T-cell (primary cell): ENCODE measurements around the gene ZNF780A. TPM values are rescaled to one million over a fixed set of nuclear protein-coding genes. Genes with fewer than 3 reads are reported as not detected.
A peak's percentile ranks its signal among the peaks of the same experiment; 100 is the strongest.

Source experiments
- ATAC-seq, 4 experiments: fragments of 200-7000 bp in 3 of 4; fragments of 150-1000 bp in 1 of 4; cut with Tn5 transposase; replicated peaks in 1 of 4; 1 replicate in 3 of 4; 2 replicates in 1 of 4; pipeline ENCODE4 v1.10.0; 2021; ENCODE audit warnings: moderate library complexity in 3 of 4, mild to moderate bottlenecking in 2 of 4, moderate number of reproducible peaks in 1 of 4
- CTCF ChIA-PET, 2 donors: fragments of 300-600 bp; sonication (Branson Sonifier 250); formaldehyde crosslinking; loops; one replicate each; lab custom pipeline; 2022; ENCODE audit warnings: antibody characterized with exemption in 2 of 2; lab: Charles Lee
- POLR2A ChIA-PET, 2 donors: fragments of 300-600 bp; sonication (Branson Sonifier 250); formaldehyde crosslinking; loops; one replicate each; lab custom pipeline; 2022; ENCODE audit warnings: antibody characterized with exemption in 2 of 2; lab: Charles Lee
- DNase-seq, 35 experiments: peaks; one replicate each; pipeline versions ENCODE4 v3.0.0 to v3.0.0-alpha.2; 2013 to 2023
- H3K27ac ChIP-seq: one replicate; pipeline ENCODE4 v1.5.1; 2013; ENCODE audit warnings: low read length
- H3K27me3 ChIP-seq, 2 experiments: replicated peaks in 1 of 2; 1 replicate in 1 of 2; 2 replicates in 1 of 2; pipeline versions ENCODE4 v1.6.1 to v1.7.0; 2013; ENCODE audit warnings: low read length in 1 of 2, mixed read lengths in 1 of 2; ENCODE audit not compliant: control insufficient read depth in 2 of 2, insufficient read depth in 2 of 2; ENCODE audit errors: extremely low read depth in 1 of 2
- H3K36me3 ChIP-seq, 2 donors: 1 replicate in 1 of 2; 2 replicates in 1 of 2; pipeline versions ENCODE4 v1.6.1 to v1.7.0; 2013; ENCODE audit warnings: low read length in 1 of 2; ENCODE audit not compliant: control insufficient read depth in 2 of 2, insufficient read depth in 1 of 2; ENCODE audit errors: extremely low read depth in 1 of 2
- H3K4me1 ChIP-seq, 2 experiments: 1 replicate in 1 of 2; 2 replicates in 1 of 2; pipeline versions ENCODE4 v1.6.1 to v1.7.0; 2013; ENCODE audit warnings: low read length in 2 of 2, mixed read lengths in 1 of 2; ENCODE audit not compliant: insufficient read depth in 2 of 2, control insufficient read depth in 1 of 2; ENCODE audit errors: extremely low read depth in 1 of 2
- H3K4me3 ChIP-seq, 2 donors: 1 replicate in 1 of 2; 2 replicates in 1 of 2; pipeline versions ENCODE4 v1.5.1 to v1.7.0; 2013; ENCODE audit warnings: mild to moderate bottlenecking in 2 of 2, low read length in 1 of 2, moderate library complexity in 1 of 2; ENCODE audit not compliant: control insufficient read depth in 1 of 2; ENCODE audit errors: extremely low read depth in 1 of 2
- H3K9me3 ChIP-seq: 2 replicates; pipeline ENCODE4 v1.7.0; 2013
- H3K27ac Mint-ChIP-seq, 2 donors: one replicate each; pipeline ENCODE4 v1.8.0; 2020 to 2021; ENCODE audit warnings: mild to moderate bottlenecking in 2 of 2, mixed read lengths in 2 of 2
- H3K27me3 Mint-ChIP-seq, 2 donors: one replicate each; pipeline ENCODE4 v1.8.0; 2021 to 2022; ENCODE audit warnings: mixed read lengths in 2 of 2
- H3K36me3 Mint-ChIP-seq: one replicate; pipeline ENCODE4 v1.8.0; 2021; ENCODE audit warnings: mixed read lengths
- H3K4me1 Mint-ChIP-seq, 3 donors: one replicate each; pipeline ENCODE4 v1.8.0; 2020 to 2022; ENCODE audit warnings: mixed read lengths in 3 of 3, mild to moderate bottlenecking in 1 of 3
- H3K4me3 Mint-ChIP-seq, 3 donors: one replicate each; pipeline ENCODE4 v1.8.0; 2020 to 2022; ENCODE audit warnings: mild to moderate bottlenecking in 3 of 3, mixed read lengths in 3 of 3, moderate library complexity in 3 of 3
- H3K9me3 Mint-ChIP-seq, 3 donors: one replicate each; pipeline ENCODE4 v1.8.0; 2020 to 2022; ENCODE audit warnings: mixed read lengths in 3 of 3
- WGBS: methylation state at CpG from one replicate; pipeline ENCODE4 v1.1.5; 2013; ENCODE audit warnings: missing lambda C conversion rate; ENCODE audit not compliant: insufficient coverage; 5-methylcytosine and 5-hydroxymethylcytosine counted together
- total RNA-seq, 35 experiments: library from RNA in 6 of 35; stranded (reverse) in 6 of 35; fragments of 120-200 nt in 1 of 35; gene quantifications; one replicate each; pipeline versions ENCODE4 v1.2.1 to v1.2.4 and lab custom pipeline; 2013 to 2026

The ZNF780A gene
- total RNA-seq, 5 donors from 2014 or later (not counting 1 experiment from before 2014, with no cell fraction given) = 18.2 to 43.0 (median 29.0) TPM

DNA sequence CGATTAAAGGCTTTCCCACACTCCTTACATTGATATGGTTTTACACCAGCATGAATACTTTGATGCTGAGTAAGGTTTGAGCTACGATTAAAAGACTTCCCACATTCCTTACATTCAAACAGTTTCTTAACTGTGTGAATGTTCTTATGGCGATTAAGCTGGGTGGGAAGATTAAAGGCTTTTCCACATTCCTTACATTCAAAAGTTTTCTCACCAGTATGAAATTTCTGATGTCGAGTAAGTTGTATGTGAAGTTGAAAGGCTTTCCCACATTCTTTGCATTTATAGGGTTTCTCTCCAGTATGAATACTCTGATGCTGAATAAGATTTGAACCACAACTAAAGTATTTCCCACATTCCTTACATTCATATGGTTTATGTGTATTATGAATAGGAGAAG, 54.7 kb downstream of the ZNF780A start:
- Mint-ChIP-seq H3K9me3 (peaks cover 6 to 50% (median 45%) of the 10 kb centered on the region in 3 donors), H3K4me1 (no peaks in the 10 kb centered on the region), H3K27me3 (no peaks in the 10 kb centered on the region), H3K27ac (no peak overlapping the region), H3K36me3 (peaks cover 30% of the 10 kb centered on the region), H3K4me3 (no peak overlapping the region)
- ChIA-PET POLR2A (no interaction called here), CTCF (interaction anchor here in 1 of 2 donors (0.5 kb wide), 1 partner anchor 222 kb away, joined by 3 read pairs; no protein-coding TSS in a partner anchor)
- WGBS = no CpG with 5 or more reads among the region's 4 CpGs
- Histone ChIP-seq H3K4me1 (no peaks in the 10 kb centered on the region), H3K9me3 (peaks cover 23% of the 10 kb centered on the region), H3K4me3 (no peak overlapping the region), H3K27me3 (no peaks in the 10 kb centered on the region), H3K27ac (no peak overlapping the region), H3K36me3 (no peaks in the 10 kb centered on the region)
- ATAC-seq (no peak), DNase-seq (no peak)

- ChIA-PET POLR2A (no interaction called here), CTCF (no interaction called here)
- Mint-ChIP-seq H3K4me1 (no peaks in the 10 kb centered on the region), H3K4me3 (no peak overlapping the region), H3K9me3 (peaks cover 11 to 64% (median 57%) of the 10 kb centered on the region in 3 donors), H3K27me3 (no peaks in the 10 kb centered on the region), H3K36me3 (peaks cover 42% of the 10 kb centered on the region), H3K27ac (no peak overlapping the region)
- WGBS = no CpG with 5 or more reads among the region's 2 CpGs
- Histone ChIP-seq H3K36me3 (no peaks in the 10 kb centered on the region), H3K27ac (no peak overlapping the region), H3K4me3 (no peak overlapping the region), H3K4me1 (no peaks in the 10 kb centered on the region), H3K9me3 (peaks cover 27% of the 10 kb centered on the region), H3K27me3 (no peaks in the 10 kb centered on the region)
- DNase-seq = no peak
- ATAC-seq = no peak
These were observed 56.7 kb downstream of the ZNF780A start for GRCh38 chr19:40033989-40034560.

DNA sequence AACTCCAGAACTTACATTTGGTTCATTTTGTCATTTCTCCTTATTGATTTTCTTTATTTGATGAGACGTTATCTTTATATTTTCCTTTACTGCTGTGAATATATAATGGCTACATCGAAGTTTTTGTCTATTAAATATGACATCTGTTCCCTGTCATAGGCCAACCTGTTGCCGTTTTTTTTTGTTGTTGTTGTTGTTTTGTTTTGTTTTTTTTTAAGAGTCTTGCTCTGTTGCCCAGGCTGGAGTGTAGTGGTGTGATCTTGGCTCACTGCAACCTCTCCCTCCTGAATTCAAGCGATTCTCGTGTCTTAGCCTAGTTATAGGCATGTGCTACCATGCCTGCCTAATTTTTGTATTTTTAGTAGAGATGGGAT, 64.2 kb downstream of the ZNF780A start:
- H3K27ac ChIP-seq = no peak overlapping the region
- H3K27me3 Mint-ChIP-seq = no peaks in the 10 kb centered on the region
- no peaks in the 10 kb centered on the region for H3K4me1 Mint-ChIP-seq
- DNase-seq (no peak), ATAC-seq (no peak)
- WGBS = no CpG with 5 or more reads among the region's 5 CpGs
- H3K27ac Mint-ChIP-seq = no peak overlapping the region
- no peaks in the 10 kb centered on the region for H3K4me1 ChIP-seq
- ChIA-PET POLR2A (no interaction called here), CTCF (no interaction called here)
- H3K9me3 ChIP-seq = peaks cover 19% of the 10 kb centered on the region
- H3K9me3 Mint-ChIP-seq = peaks cover 22 to 70% (median 49%) of the 10 kb centered on the region in 3 donors
- no peak overlapping the region for H3K4me3 Mint-ChIP-seq
- no peaks in the 10 kb centered on the region for H3K36me3 ChIP-seq
- no peak overlapping the region for H3K4me3 ChIP-seq
- H3K27me3 ChIP-seq = no peaks in the 10 kb centered on the region
- peaks cover 28% of the 10 kb centered on the region for H3K36me3 Mint-ChIP-seq

GRCh38 chr19:40025938-40026596, 64.7 kb downstream of the ZNF780A start:
- no peaks in the 10 kb centered on the region for H3K4me1 ChIP-seq
- H3K36me3 Mint-ChIP-seq = peaks cover 28% of the 10 kb centered on the region
- POLR2A ChIA-PET = no interaction called here
- ATAC-seq = no peak
- DNase-seq = no peak
- H3K9me3 ChIP-seq = peaks cover 17% of the 10 kb centered on the region
- no peak overlapping the region for H3K4me3 ChIP-seq
- CTCF ChIA-PET = no interaction called here
- H3K27me3 ChIP-seq = no peaks in the 10 kb centered on the region
- H3K27ac Mint-ChIP-seq = no peak overlapping the region
- no peaks in the 10 kb centered on the region for H3K27me3 Mint-ChIP-seq
- H3K27ac ChIP-seq = no peak overlapping the region
- H3K4me3 Mint-ChIP-seq = no peak overlapping the region
- peaks cover 25 to 74% (median 49%) of the 10 kb centered on the region in 3 donors for H3K9me3 Mint-ChIP-seq
- H3K4me1 Mint-ChIP-seq = no peaks in the 10 kb centered on the region
- no peaks in the 10 kb centered on the region for H3K36me3 ChIP-seq
- no CpG with 5 or more reads among the region's 4 CpGs for WGBS

- no peaks in the 10 kb centered on the region for H3K27me3 ChIP-seq
- H3K4me1 ChIP-seq = no peaks in the 10 kb centered on the region
- ATAC-seq (no peak), DNase-seq (no peak)
- peak overlapping the region in 1 of 2 donors; percentile 5 for H3K4me3 ChIP-seq
- Mint-ChIP-seq H3K36me3 (peaks cover 25% of the 10 kb centered on the region), H3K9me3 (peaks cover 26 to 77% (median 47%) of the 10 kb centered on the region in 3 donors), H3K27me3 (no peaks in the 10 kb centered on the region), H3K27ac (no peak overlapping the region), H3K4me3 (no peak overlapping the region), H3K4me1 (no peaks in the 10 kb centered on the region)
- POLR2A ChIA-PET = no interaction called here
- H3K9me3 ChIP-seq = peaks cover 12% of the 10 kb centered on the region
- CTCF ChIA-PET = no interaction called here
- no peak overlapping the region for H3K27ac ChIP-seq
- WGBS = no CpG with 5 or more reads among the region's 3 CpGs
- H3K36me3 ChIP-seq = no peaks in the 10 kb centered on the region
These were observed 66.8 kb downstream of the ZNF780A start for GRCh38 chr19:40023969-40024368.
